GM18861 (cell line): Measurements from ENCODE around the gene NAALADL2.
"Not testable (repeated sequence)": the region's sequence is repeated elsewhere in the genome, so short reads cannot be mapped to it uniquely, and the experiment has no call there.

Source experiments
- ATAC-seq: cut with Tn5 transposase; IDR thresholded peaks from one replicate; pipeline ENCODE4 v1.9.1; 2021; ENCODE audit not compliant: unreplicated experiment

The NAALADL2 gene

GRCh38 chr3:175129126-175129525 lies 270.0 kb downstream of the NAALADL2 start:
- no peak for ATAC-seq

- no peak for ATAC-seq
Measured at GRCh38 chr3:175129571-175129970, 270.4 kb downstream of the NAALADL2 start.

GRCh38 chr3:175131866-175132265 lies 272.7 kb downstream of the NAALADL2 start:
- not testable (repeated sequence) for ATAC-seq

GRCh38 chr3:175132706-175133105 lies 273.6 kb downstream of the NAALADL2 start:
- not testable (repeated sequence) for ATAC-seq

GRCh38 chr3:175144368-175144767 lies 285.2 kb downstream of the NAALADL2 start:
- ATAC-seq: no peak

GRCh38 chr3:175146258-175146657 lies 287.1 kb downstream of the NAALADL2 start:
- no peak for ATAC-seq

GRCh38 chr3:175149675-175150074 lies 290.5 kb downstream of the NAALADL2 start:
- ATAC-seq: peak; percentile 91

GRCh38 chr3:175150812-175151401 lies 291.8 kb downstream of the NAALADL2 start:
- no peak for ATAC-seq

GRCh38 chr3:175153595-175153994 lies 294.5 kb downstream of the NAALADL2 start:
- ATAC-seq: no peak

- no peak for ATAC-seq
Measured at GRCh38 chr3:175155172-175155571, 296.0 kb downstream of the NAALADL2 start.

GRCh38 chr3:175159202-175159601 lies 300.1 kb downstream of the NAALADL2 start:
- ATAC-seq: no peak

- ATAC-seq: no peak
Measured at GRCh38 chr3:175161291-175161690, 302.2 kb downstream of the NAALADL2 start.

GRCh38 chr3:175163686-175164085 lies 304.6 kb downstream of the NAALADL2 start:
- ATAC-seq: no peak

GRCh38 chr3:175173117-175173516 lies 314.0 kb downstream of the NAALADL2 start:
- ATAC-seq: not testable (repeated sequence)

GRCh38 chr3:175176556-175176955 lies 317.4 kb downstream of the NAALADL2 start:
- no peak for ATAC-seq

GRCh38 chr3:175179055-175179454 lies 319.9 kb downstream of the NAALADL2 start:
- no peak for ATAC-seq

- ATAC-seq: no peak
Measured at GRCh38 chr3:175184392-175184791, 325.3 kb downstream of the NAALADL2 start.

- no peak for ATAC-seq
Measured at GRCh38 chr3:175185903-175186302, 326.8 kb downstream of the NAALADL2 start.

GRCh38 chr3:175186511-175186910 lies 327.4 kb downstream of the NAALADL2 start:
- no peak for ATAC-seq

- ATAC-seq: no peak
Measured at GRCh38 chr3:175187586-175187985, 328.5 kb downstream of the NAALADL2 start.

- no peak for ATAC-seq
Measured at GRCh38 chr3:175192536-175192935, 333.4 kb downstream of the NAALADL2 start.

GRCh38 chr3:175193815-175194518 lies 334.8 kb downstream of the NAALADL2 start:
- peak; percentile 76 for ATAC-seq
